ENCODE measurements around the gene RTN4.

The RTN4 gene

GRCh38 chr2:55014962-55015939 lies 35.0 kb downstream of the RTN4 start:
- H3K4me3 ChIP-seq (ENCODE audit: low read depth, low read length): no peak overlapping the region
- TF ChIP-seq CTCF (IDR thresholded peaks at IDR 0.05; ENCODE audit: borderline replicate concordance, insufficient read depth, low read depth, low read length): peak; percentile 50; the same call in 1 of the 2 replicates

GRCh38 chr2:55013936-55014335 lies 36.3 kb downstream of the RTN4 start:
- H3K4me3 ChIP-seq (ENCODE audit: low read depth, low read length): no peak overlapping the region
- TF ChIP-seq CTCF (IDR thresholded peaks at IDR 0.05; ENCODE audit: borderline replicate concordance, insufficient read depth, low read depth, low read length): no peak

GRCh38 chr2:55012672-55013484 lies 37.4 kb downstream of the RTN4 start:
- TF ChIP-seq CTCF (IDR thresholded peaks at IDR 0.05; ENCODE audit: borderline replicate concordance, insufficient read depth, low read depth, low read length): no peak
- no peak overlapping the region for H3K4me3 ChIP-seq (ENCODE audit: low read depth, low read length)

- no peak overlapping the region for H3K4me3 ChIP-seq (ENCODE audit: low read depth, low read length)
These were observed 38.2 kb downstream of the RTN4 start for GRCh38 chr2:55011831-55012671.

GRCh38 chr2:55010915-55011314 lies 39.3 kb downstream of the RTN4 start:
- TF ChIP-seq CTCF (IDR thresholded peaks at IDR 0.05; ENCODE audit: borderline replicate concordance, insufficient read depth, low read depth, low read length): no peak
- no peak overlapping the region for H3K4me3 ChIP-seq (ENCODE audit: low read depth, low read length)

More at GRCh38 chr2:55011831-55012671, 38.2 kb downstream of the RTN4 start:
- no peak for TF ChIP-seq CTCF (IDR thresholded peaks at IDR 0.05; ENCODE audit: borderline replicate concordance, insufficient read depth, low read depth, low read length)

- H3K4me3 ChIP-seq (ENCODE audit: low read depth, low read length): peak overlapping the region; percentile 34
- TF ChIP-seq CTCF (IDR thresholded peaks at IDR 0.05; ENCODE audit: borderline replicate concordance, insufficient read depth, low read depth, low read length): no peak
These were observed 40.1 kb downstream of the RTN4 start for GRCh38 chr2:55010149-55010591.

Data from GM12875 (cell line).